ENCODE results near the gene ID2.
A peak's percentile ranks its signal among the peaks of the same experiment; 100 is the strongest.

The ID2 gene

DNA sequence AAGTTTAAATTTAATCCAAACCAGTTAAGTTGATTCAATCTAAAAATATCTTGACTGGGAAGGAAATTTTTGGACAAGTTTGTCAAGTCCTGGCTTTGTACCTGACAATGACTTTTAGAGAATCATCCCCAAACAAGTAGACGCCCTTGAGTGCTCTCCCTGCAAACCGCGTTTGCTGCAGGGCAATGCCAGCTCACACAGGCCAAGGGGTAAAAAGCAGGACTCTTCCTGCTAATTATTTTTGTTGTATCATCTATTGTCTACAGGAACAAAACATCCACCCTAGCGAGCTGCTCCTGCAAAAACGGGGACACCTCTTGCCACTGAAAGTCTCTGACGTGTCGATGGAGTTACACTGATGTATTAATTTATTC is 10.9 kb downstream of the ID2 start:
- TF ChIP-seq, protein P1, sequence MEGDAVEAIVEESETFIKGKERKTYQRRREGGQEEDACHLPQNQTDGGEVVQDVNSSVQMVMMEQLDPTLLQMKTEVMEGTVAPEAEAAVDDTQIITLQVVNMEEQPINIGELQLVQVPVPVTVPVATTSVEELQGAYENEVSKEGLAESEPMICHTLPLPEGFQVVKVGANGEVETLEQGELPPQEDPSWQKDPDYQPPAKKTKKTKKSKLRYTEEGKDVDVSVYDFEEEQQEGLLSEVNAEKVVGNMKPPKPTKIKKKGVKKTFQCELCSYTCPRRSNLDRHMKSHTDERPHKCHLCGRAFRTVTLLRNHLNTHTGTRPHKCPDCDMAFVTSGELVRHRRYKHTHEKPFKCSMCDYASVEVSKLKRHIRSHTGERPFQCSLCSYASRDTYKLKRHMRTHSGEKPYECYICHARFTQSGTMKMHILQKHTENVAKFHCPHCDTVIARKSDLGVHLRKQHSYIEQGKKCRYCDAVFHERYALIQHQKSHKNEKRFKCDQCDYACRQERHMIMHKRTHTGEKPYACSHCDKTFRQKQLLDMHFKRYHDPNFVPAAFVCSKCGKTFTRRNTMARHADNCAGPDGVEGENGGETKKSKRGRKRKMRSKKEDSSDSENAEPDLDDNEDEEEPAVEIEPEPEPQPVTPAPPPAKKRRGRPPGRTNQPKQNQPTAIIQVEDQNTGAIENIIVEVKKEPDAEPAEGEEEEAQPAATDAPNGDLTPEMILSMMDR (conservative IDR thresholded peaks at IDR 0.05) = no peak

DNA sequence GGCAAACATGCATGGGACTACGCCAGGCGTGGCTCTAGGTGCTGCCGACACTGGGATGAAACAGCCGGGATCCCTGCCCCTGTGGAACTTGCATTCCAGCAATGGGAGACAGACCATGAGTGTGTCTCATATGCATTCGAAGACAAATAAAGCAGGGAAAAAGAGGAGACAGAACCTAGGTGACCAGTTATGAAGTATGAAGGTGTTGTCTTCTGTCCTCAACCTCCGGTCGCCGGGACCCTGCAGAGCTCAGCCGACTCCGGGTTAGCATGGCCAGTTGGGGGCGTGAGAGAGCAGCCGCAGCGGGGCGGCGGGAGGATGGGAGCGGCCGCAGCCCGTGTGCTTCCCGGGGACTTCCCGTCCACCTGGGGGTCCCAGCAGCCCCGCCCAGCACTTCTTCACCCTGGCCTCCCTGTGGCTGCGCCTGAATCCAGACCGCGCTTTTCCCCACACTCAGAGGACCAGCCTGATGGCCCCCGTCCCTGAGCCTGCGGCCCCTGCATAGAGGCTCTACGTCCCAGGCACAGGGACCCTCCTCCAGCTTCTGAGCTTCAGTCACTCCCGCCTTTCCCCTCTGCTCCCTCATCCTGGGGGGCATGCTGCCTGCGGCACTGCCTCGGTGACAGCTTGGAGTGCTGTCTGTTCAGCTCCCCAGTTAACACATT is 11.4 kb downstream of the ID2 start:
- TF ChIP-seq, protein P1 (conservative IDR thresholded peaks at IDR 0.05) = peak; percentile 33
- H3K27ac ChIP-seq = no peak overlapping the region

More for the DNA sequence above, 10.9 kb downstream of the ID2 start:
- H3K27ac ChIP-seq = no peak overlapping the region

DNA sequence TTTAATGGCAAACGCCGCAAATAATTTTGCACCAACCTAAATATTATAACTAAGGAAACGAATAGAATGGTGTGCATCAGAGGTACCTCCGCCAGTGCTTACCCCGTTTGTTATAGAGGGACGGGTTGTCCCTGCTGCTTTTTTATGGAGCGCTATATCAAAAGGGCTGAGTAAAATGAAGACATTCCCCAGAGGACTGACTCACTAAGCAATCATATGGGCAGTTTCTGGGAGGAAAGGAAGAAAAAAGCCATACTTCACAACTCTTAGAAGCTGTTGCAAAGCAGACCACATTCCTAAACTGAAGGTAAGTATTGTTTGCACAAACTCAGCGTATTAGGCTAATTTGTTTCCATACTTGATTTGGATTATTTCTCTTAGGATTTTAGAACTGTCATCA is 12.9 kb downstream of the ID2 start:
- no peak overlapping the region for H3K27ac ChIP-seq
- TF ChIP-seq, protein P1 (conservative IDR thresholded peaks at IDR 0.05) = no peak

DNA sequence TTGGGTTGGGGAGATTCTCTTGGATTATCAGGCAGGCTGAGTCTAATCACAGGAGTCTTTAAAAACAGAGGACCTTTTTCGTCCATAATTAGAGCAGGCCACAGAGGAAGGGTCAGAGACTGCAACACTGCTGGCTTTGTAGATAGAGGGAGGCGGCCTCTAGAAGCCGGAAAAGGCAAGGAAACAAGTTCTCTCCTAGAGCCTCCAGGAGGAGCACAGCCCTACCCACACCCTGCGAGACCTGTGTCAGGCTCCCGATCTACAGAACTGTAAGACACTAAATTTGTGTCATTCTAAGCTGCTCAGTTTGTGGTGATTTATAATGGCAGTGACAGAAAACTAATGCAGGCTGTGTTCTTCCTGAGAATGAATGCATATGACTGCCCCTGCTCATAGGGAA is 15.3 kb downstream of the ID2 start:
- TF ChIP-seq, protein P1 (conservative IDR thresholded peaks at IDR 0.05) = no peak
- no peak overlapping the region for H3K27ac ChIP-seq

DNA sequence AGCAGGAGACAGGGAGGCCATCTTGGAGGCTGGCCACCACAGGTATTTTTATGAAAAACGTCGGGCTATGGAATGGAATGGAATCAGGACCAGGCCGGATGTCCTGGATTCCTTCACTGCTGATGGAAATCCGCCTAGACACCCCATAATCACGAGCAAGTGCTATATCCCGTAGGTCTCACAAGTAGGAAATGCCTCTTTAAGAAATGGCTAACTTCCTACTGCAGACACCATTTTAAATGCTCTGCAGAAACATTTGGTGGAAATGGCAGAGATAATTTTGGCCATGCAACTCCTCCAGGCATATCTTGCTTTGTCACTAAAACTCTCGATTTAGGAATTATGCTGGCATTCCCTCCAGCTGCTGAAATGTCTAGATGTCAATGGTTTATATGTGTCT is 18.0 kb downstream of the ID2 start:
- no peak overlapping the region for H3K27ac ChIP-seq

DNA sequence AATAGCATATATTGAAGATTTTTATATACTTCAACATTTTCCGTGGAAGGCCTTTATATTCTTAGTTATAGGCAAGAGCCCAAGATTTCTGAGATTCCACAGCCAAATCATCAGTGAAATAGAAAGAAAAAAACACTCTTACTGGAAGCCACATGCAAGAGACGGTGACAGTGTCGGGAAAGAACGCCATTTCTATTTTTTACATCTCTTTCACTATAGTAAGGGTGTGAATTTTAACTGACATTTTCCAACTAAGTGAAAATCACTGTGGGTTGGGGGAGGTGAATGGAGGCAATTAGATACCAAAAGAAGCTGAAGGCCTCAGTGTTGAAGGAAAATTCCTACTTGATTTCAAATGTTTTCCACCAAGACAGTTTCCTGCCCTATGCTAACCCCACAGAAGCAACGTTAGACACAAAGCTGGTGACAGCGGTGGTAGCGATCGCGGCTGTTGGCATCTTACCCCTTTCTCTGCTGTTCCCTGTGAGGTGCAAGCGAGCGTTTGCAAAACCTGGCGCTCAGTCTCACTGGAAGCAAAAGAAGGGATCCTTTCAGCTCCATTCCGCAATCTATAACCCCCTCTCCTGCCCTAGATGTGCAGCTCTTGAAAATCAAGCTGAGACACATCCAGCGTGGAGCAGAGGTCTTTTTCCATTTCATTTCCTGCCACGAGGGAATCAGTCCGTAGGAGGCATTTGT is 20.0 kb downstream of the ID2 start:
- TF ChIP-seq, protein P1 (conservative IDR thresholded peaks at IDR 0.05) = no peak

More for the DNA sequence above, 18.0 kb downstream of the ID2 start:
- TF ChIP-seq, protein P1 (conservative IDR thresholded peaks at IDR 0.05) = no peak

DNA sequence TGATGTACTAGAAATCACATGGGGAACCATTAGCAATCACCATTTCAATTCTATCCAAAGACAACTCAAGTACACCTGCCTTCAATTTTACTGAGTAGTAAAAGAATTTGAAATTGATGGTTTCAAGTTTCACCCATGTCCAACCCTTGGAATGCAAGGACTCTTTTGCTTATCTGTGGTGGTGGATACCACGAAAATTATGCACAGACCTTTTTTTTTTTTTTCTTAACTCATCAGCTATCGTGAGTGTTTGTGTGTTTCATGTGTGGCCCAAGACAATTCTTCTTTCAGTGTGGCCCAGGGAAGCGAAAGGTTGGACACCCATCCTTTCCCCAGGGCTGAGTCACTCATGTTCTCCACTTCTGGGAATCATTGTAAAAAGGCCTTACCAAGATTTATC is 23.1 kb downstream of the ID2 start:
- TF ChIP-seq, protein P1 (conservative IDR thresholded peaks at IDR 0.05) = no peak
- no peak overlapping the region for H3K27ac ChIP-seq

More for the DNA sequence above, 20.0 kb downstream of the ID2 start:
- no peak overlapping the region for H3K27ac ChIP-seq

All from VCaP (cell line).